ENCODE results near the gene C1QTNF4. TPM values are rescaled to one million over a fixed set of nuclear protein-coding genes. Genes with fewer than 3 reads are reported as not detected.

The C1QTNF4 gene
- polyA plus RNA-seq, 1 donor (not counting 4 experiments of a cell fraction or from before 2014, with no cell fraction given) = not detected

DNA sequence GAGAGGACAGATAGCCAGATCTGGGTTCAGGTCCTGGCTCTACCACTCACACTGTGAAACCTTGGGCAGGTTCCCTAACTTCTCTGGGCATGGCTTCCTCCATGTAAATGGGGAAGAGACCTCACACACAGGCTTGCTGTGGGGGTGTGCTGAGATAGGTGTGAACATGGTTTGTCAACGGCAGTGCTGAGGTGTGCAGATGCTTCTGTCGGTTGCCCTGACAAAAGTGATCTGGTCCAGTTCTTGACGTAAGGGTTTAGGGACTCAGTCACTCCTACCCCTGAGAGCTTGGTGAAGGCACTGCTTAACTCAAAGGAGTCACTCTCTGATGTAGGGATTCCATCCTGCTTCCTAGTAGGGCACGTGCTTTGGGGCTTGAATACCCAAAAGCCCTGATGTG is 2.0 kb downstream of the C1QTNF4 start:
- dilution Hi-C loops (cut with MboI; ENCODE audit: extremely low pct_ligation_motif_present, low sequenced_read_pairs) = no loop called here
- Histone ChIP-seq H3K9me3 (ENCODE audit: control insufficient read depth, low read depth, low read length) (no peaks in the 10 kb centered on the region), H3K36me3 (ENCODE audit: control insufficient read depth in 2 of 2, extremely low read depth in 1 of 2, insufficient read depth in 2 of 2, low read length in 2 of 2) (no peaks in the 10 kb centered on the region), H2AFZ (ENCODE audit: control insufficient read depth, low read length) (no peak overlapping the region), H3K27me3 (ENCODE audit: control insufficient read depth, extremely low read depth, insufficient read depth, low read length) (peaks cover 66% of the 10 kb centered on the region), H4K20me1 (ENCODE audit: control insufficient read depth, extremely low read depth, insufficient read depth, low read length) (peaks cover 3% of the 10 kb centered on the region), H3K4me1 (ENCODE audit: control insufficient read depth, extremely low read depth, insufficient read depth, low read length) (peaks cover 3% of the 10 kb centered on the region), H3K4me3 (ENCODE audit: control insufficient read depth in 2 of 3, extremely low read depth in 1 of 3, insufficient read depth in 2 of 3, low read depth in 1 of 3, low read length in 3 of 3) (no peak overlapping the region), H3K79me2 (ENCODE audit: control insufficient read depth, insufficient read depth, low read length) (no peaks in the 10 kb centered on the region), H3K9ac (ENCODE audit: control insufficient read depth, extremely low read depth, insufficient read depth, low read length) (no peak overlapping the region), H3K9me1 (ENCODE audit: control insufficient read depth, extremely low read depth, insufficient read depth, low read length) (no peaks in the 10 kb centered on the region), H3K4me2 (ENCODE audit: control insufficient read depth, extremely low read depth, insufficient read depth, low read depth, low read length) (no peak overlapping the region), H3K27ac (ENCODE audit: control insufficient read depth, insufficient read depth, low read length) (no peak overlapping the region)
- DNase-seq (ENCODE audit: low read depth, low spot score) (no peak), FAIRE-seq (no peak)
- no peak for TF ChIP-seq EZH2 (IDR thresholded peaks at IDR 0.05; ENCODE audit: low read length)
- TF ChIP-seq, protein P1, sequence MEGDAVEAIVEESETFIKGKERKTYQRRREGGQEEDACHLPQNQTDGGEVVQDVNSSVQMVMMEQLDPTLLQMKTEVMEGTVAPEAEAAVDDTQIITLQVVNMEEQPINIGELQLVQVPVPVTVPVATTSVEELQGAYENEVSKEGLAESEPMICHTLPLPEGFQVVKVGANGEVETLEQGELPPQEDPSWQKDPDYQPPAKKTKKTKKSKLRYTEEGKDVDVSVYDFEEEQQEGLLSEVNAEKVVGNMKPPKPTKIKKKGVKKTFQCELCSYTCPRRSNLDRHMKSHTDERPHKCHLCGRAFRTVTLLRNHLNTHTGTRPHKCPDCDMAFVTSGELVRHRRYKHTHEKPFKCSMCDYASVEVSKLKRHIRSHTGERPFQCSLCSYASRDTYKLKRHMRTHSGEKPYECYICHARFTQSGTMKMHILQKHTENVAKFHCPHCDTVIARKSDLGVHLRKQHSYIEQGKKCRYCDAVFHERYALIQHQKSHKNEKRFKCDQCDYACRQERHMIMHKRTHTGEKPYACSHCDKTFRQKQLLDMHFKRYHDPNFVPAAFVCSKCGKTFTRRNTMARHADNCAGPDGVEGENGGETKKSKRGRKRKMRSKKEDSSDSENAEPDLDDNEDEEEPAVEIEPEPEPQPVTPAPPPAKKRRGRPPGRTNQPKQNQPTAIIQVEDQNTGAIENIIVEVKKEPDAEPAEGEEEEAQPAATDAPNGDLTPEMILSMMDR (optimal IDR thresholded peaks at IDR 0.05 in 1 of 3, IDR thresholded peaks at IDR 0.05 in 1 of 3, conservative IDR thresholded peaks at IDR 0.05 in 1 of 3; ENCODE audit: extremely low read depth in 1 of 3, insufficient read depth in 2 of 3, low read length in 3 of 3) = no peak

DNA sequence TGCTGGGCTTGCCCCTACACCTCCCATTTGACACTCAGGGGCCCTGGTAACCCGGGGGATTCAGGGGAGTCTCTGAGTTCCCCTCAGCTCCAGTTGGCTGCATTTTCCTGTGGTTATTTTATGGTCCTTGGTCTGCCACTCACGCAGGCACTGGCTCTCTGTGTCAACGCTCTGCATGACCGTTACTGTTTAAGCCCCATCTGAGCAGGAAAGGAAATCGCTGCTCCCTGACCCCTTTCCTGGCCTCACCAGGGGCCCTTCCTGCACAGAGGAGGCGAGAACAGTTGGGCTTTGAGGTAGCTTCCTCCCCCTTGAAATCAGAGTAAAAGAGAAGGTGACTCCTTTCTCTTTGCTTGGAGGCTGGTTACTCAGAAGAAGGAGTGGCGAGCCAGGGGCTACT is 2.4 kb downstream of the C1QTNF4 start:
- no peaks in the 10 kb centered on the region for H3K36me3 ChIP-seq (ENCODE audit: control insufficient read depth in 2 of 2, extremely low read depth in 1 of 2, insufficient read depth in 2 of 2, low read length in 2 of 2)
- H4K20me1 ChIP-seq (ENCODE audit: control insufficient read depth, extremely low read depth, insufficient read depth, low read length) = peaks cover 3% of the 10 kb centered on the region
- H3K27ac ChIP-seq (ENCODE audit: control insufficient read depth, insufficient read depth, low read length) = no peak overlapping the region
- H3K27me3 ChIP-seq (ENCODE audit: control insufficient read depth, extremely low read depth, insufficient read depth, low read length) = peaks cover 66% of the 10 kb centered on the region
- H3K4me2 ChIP-seq (ENCODE audit: control insufficient read depth, extremely low read depth, insufficient read depth, low read depth, low read length) = no peak overlapping the region
- H3K9me1 ChIP-seq (ENCODE audit: control insufficient read depth, extremely low read depth, insufficient read depth, low read length) = no peaks in the 10 kb centered on the region
- dilution Hi-C loops (cut with MboI; ENCODE audit: extremely low pct_ligation_motif_present, low sequenced_read_pairs) = no loop called here
- H3K9me3 ChIP-seq (ENCODE audit: control insufficient read depth, low read depth, low read length) = no peaks in the 10 kb centered on the region
- TF ChIP-seq, protein P1 (optimal IDR thresholded peaks at IDR 0.05 in 1 of 3, IDR thresholded peaks at IDR 0.05 in 1 of 3, conservative IDR thresholded peaks at IDR 0.05 in 1 of 3; ENCODE audit: extremely low read depth in 1 of 3, insufficient read depth in 2 of 3, low read length in 3 of 3) = no peak
- no peak for TF ChIP-seq EZH2 (IDR thresholded peaks at IDR 0.05; ENCODE audit: low read length)
- DNase-seq (ENCODE audit: low read depth, low spot score) (no peak), FAIRE-seq (no peak)
- H3K9ac ChIP-seq (ENCODE audit: control insufficient read depth, extremely low read depth, insufficient read depth, low read length) = no peak overlapping the region
- H3K4me3 ChIP-seq (ENCODE audit: control insufficient read depth in 2 of 3, extremely low read depth in 1 of 3, insufficient read depth in 2 of 3, low read depth in 1 of 3, low read length in 3 of 3) = no peak overlapping the region
- H3K4me1 ChIP-seq (ENCODE audit: control insufficient read depth, extremely low read depth, insufficient read depth, low read length) = peaks cover 3% of the 10 kb centered on the region
- H2AFZ ChIP-seq (ENCODE audit: control insufficient read depth, low read length) = no peak overlapping the region
- H3K79me2 ChIP-seq (ENCODE audit: control insufficient read depth, insufficient read depth, low read length) = no peaks in the 10 kb centered on the region
